Kidney (tissue), 14 donors: ENCODE data around the gene BTBD17. TPM values are rescaled to one million over a fixed set of nuclear protein-coding genes. Genes with fewer than 3 reads are reported as not detected.

ENCODE experiments used
- DNase-seq, 5 donors: peaks; one replicate each; pipeline ENCODE4 v3.0.0-alpha.2; 2013 to 2020
- FAIRE-seq: peaks from 2 replicates; lab custom pipeline; 2012; peaks lifted over from hg19 to GRCh38; lab: Jason Lieb, UNC
- H3K27ac ChIP-seq, 2 donors: one replicate each; pipeline ENCODE4 v1.7.0; 2013; ENCODE audit warnings: low read depth in 2 of 2, low read length in 2 of 2, inconsistent platforms in 1 of 2
- H3K27me3 ChIP-seq: one replicate; pipeline ENCODE4 v1.7.1; 2013; ENCODE audit warnings: low read length, inconsistent platforms; ENCODE audit not compliant: control insufficient read depth, insufficient read depth
- H3K36me3 ChIP-seq, 3 donors: one replicate each; pipeline versions ENCODE4 v1.7.0 to v1.7.1; 2013; ENCODE audit warnings: low read length in 3 of 3, control low read depth in 1 of 3, inconsistent platforms in 1 of 3; ENCODE audit not compliant: insufficient read depth in 3 of 3, control insufficient read depth in 2 of 3
- H3K4me1 ChIP-seq, 3 donors: one replicate each; pipeline versions ENCODE4 v1.7.0 to v1.7.1; 2013; ENCODE audit warnings: low read length in 3 of 3, inconsistent platforms in 1 of 3, low read depth in 1 of 3; ENCODE audit not compliant: control insufficient read depth in 2 of 3, insufficient read depth in 2 of 3
- H3K4me3 ChIP-seq, 3 donors: one replicate each; pipeline versions ENCODE4 v1.7.0 to v1.8.1; 2013; ENCODE audit warnings: low read length in 3 of 3, control low read depth in 1 of 3, inconsistent platforms in 1 of 3
- H3K9ac ChIP-seq, 3 donors: one replicate each; pipeline versions ENCODE4 v1.7.0 to v1.7.1; 2013; ENCODE audit warnings: low read length in 3 of 3, control low read depth in 1 of 3, inconsistent platforms in 1 of 3
- H3K9me3 ChIP-seq, 3 donors: one replicate each; pipeline versions ENCODE4 v1.7.0 to v1.7.1; 2013; ENCODE audit warnings: low read length in 3 of 3, control low read depth in 1 of 3, inconsistent platforms in 1 of 3; ENCODE audit not compliant: control insufficient read depth in 2 of 3, insufficient read depth in 1 of 3
- CTCF ChIP-seq: IDR thresholded peaks from 3 replicates; pipeline ENCODE4 v1.5.1; 2012; ENCODE audit warnings: mild to moderate bottlenecking, moderate library complexity, borderline replicate concordance; ENCODE audit not compliant: insufficient read depth; ENCODE audit errors: extremely low read depth
- intact Hi-C: fragments of 100-400 bp; cut with DNase I; formaldehyde crosslinking; loops from one replicate; pipeline ENCODE4 v1.11.1; 2022
- polyA plus RNA-seq: library from polyadenylated mRNA; stranded (reverse); fragments of 350-450 nt; fragmentation: Illumina TruSeq; extraction: RNeasy Lipid Tissue Mini Kit (QIAGEN cat#74804); gene quantifications from one replicate; pipeline ENCODE4 v1.2.3, GENCODE V29; 2014; ENCODE audit warnings: low read depth, low replicate concordance; ENCODE audit not compliant: insufficient read depth
- total RNA-seq: library from RNA; stranded (reverse); fragmentation: NEBNext Ultra II Directional; extraction: Animal tissue kit (Norgen Biotek cat#: 25700); gene quantifications from one replicate; pipeline ENCODE4 v1.2.1, GENCODE V29; 2021
- donor health status: control.
- donor health status: control.
- donor health status: control.
- donor health status: control.
- donor health status: control.
- donor health status: DM: yes; HTN: yes; CAD: no.
- donor health status: Normal renal cell carcinoma (clear cell type).

The BTBD17 gene
- total and polyA plus RNA-seq, 2 donors from 2014 or later = not detected

- Histone ChIP-seq H3K9ac (no peak overlapping the region), H3K4me1 (peaks cover 0 to 5% (median 5%) of the 10 kb centered on the region in 3 donors), H3K27me3 (no peaks in the 10 kb centered on the region), H3K36me3 (no peaks in the 10 kb centered on the region), H3K4me3 (no peak overlapping the region), H3K27ac (peak overlapping the region in 1 of 2 donors; percentile 23), H3K9me3 (no peaks in the 10 kb centered on the region)
- DNase-seq (no peak), FAIRE-seq (no peak)
- TF ChIP-seq CTCF = no peak
- intact Hi-C loops = no loop called here
Measured at GRCh38 chr17:74386386-74386785, 24.7 kb upstream of the BTBD17 start.

GRCh38 chr17:74385201-74385600 is 23.5 kb upstream of the BTBD17 start:
- Histone ChIP-seq H3K4me1 (peaks cover 0 to 9% (median 5%) of the 10 kb centered on the region in 3 donors), H3K4me3 (no peak overlapping the region), H3K9me3 (no peaks in the 10 kb centered on the region), H3K36me3 (no peaks in the 10 kb centered on the region), H3K9ac (no peak overlapping the region), H3K27me3 (no peaks in the 10 kb centered on the region), H3K27ac (no peak overlapping the region)
- FAIRE-seq = no peak
- intact Hi-C loops = no loop called here
- TF ChIP-seq CTCF = no peak
- DNase-seq = no peak

- FAIRE-seq = no peak
- no peak for TF ChIP-seq CTCF
Measured at GRCh38 chr17:74383141-74383540, 21.5 kb upstream of the BTBD17 start.

More at GRCh38 chr17:74383141-74383540, 21.5 kb upstream of the BTBD17 start:
- H3K9ac ChIP-seq = no peak overlapping the region
- intact Hi-C loops = no loop called here
- H3K9me3 ChIP-seq = no peaks in the 10 kb centered on the region
- no peak overlapping the region for H3K27ac ChIP-seq
- no peak overlapping the region for H3K4me3 ChIP-seq
- no peak for DNase-seq
- peaks cover 0 to 18% (median 5%) of the 10 kb centered on the region in 3 donors for H3K4me1 ChIP-seq
- no peaks in the 10 kb centered on the region for H3K27me3 ChIP-seq
- no peaks in the 10 kb centered on the region for H3K36me3 ChIP-seq
